ENCODE results near the gene SORCS2. TPM values are rescaled to one million over a fixed set of nuclear protein-coding genes. Genes with fewer than 3 reads are reported as not detected.
A peak's percentile ranks its signal among the peaks of the same experiment; 100 is the strongest.

SORCS2 gene
- total RNA-seq, 1 donor, result 0.27 TPM

- DNase-seq (ENCODE audit: low read depth), result peak; percentile 11
- no peak overlapping the region for H3K4me3 ChIP-seq (ENCODE audit: low read depth, low read length)
- no peak for TF ChIP-seq CTCF (IDR thresholded peaks at IDR 0.05; ENCODE audit: insufficient read depth, low read length)
These were observed 210.7 kb downstream of the SORCS2 start for GRCh38 chr4:7403001-7403400.

GRCh38 chr4:7408166-7408565 lies 215.8 kb downstream of the SORCS2 start:
- H3K4me3 ChIP-seq (ENCODE audit: low read depth, low read length), result no peak overlapping the region
- DNase-seq (ENCODE audit: low read depth), result no peak
- TF ChIP-seq CTCF (IDR thresholded peaks at IDR 0.05; ENCODE audit: insufficient read depth, low read length), result no peak

- TF ChIP-seq CTCF (IDR thresholded peaks at IDR 0.05; ENCODE audit: insufficient read depth, low read length), result no peak
- no peak for DNase-seq (ENCODE audit: low read depth)
These were observed 218.1 kb downstream of the SORCS2 start for GRCh38 chr4:7410446-7410845.

GRCh38 chr4:7411491-7411890 lies 219.2 kb downstream of the SORCS2 start:
- H3K4me3 ChIP-seq (ENCODE audit: low read depth, low read length), result no peak overlapping the region
- no peak for TF ChIP-seq CTCF (IDR thresholded peaks at IDR 0.05; ENCODE audit: insufficient read depth, low read length)
- no peak for DNase-seq (ENCODE audit: low read depth)

More at GRCh38 chr4:7410446-7410845, 218.1 kb downstream of the SORCS2 start:
- H3K4me3 ChIP-seq (ENCODE audit: low read depth, low read length), result no peak overlapping the region

- TF ChIP-seq CTCF (IDR thresholded peaks at IDR 0.05; ENCODE audit: insufficient read depth, low read length), result no peak
- no peak for DNase-seq (ENCODE audit: low read depth)
These were observed 219.7 kb downstream of the SORCS2 start for GRCh38 chr4:7411896-7412553.

GRCh38 chr4:7412554-7412912 lies 220.2 kb downstream of the SORCS2 start:
- no peak for TF ChIP-seq CTCF (IDR thresholded peaks at IDR 0.05; ENCODE audit: insufficient read depth, low read length)
- no peak for DNase-seq (ENCODE audit: low read depth)
- no peak overlapping the region for H3K4me3 ChIP-seq (ENCODE audit: low read depth, low read length)

More at GRCh38 chr4:7411896-7412553, 219.7 kb downstream of the SORCS2 start:
- H3K4me3 ChIP-seq (ENCODE audit: low read depth, low read length), result no peak overlapping the region

- no peak for DNase-seq (ENCODE audit: low read depth)
- no peak overlapping the region for H3K4me3 ChIP-seq (ENCODE audit: low read depth, low read length)
- TF ChIP-seq CTCF (IDR thresholded peaks at IDR 0.05; ENCODE audit: insufficient read depth, low read length), result no peak
These were observed 221.7 kb downstream of the SORCS2 start for GRCh38 chr4:7414046-7414445.
